Endodermal cell (in vitro differentiated cells): ENCODE data around the gene RABGGTA. TPM values are rescaled to one million over a fixed set of nuclear protein-coding genes. Genes with fewer than 3 reads are reported as not detected.

Source experiments
- total RNA-seq, 2 donors: library from RNA; stranded (reverse); fragmentation: NEBNext Ultra II Directional in 1 of 2; extraction: Animal tissue kit (Norgen Biotek cat#: 25700) in 1 of 2; gene quantifications; 2 replicates in 1 of 2; 3 replicates in 1 of 2; pipeline ENCODE4 v1.2.1, GENCODE V29; 2021

The RABGGTA gene
- total RNA-seq, 2 donors from 2014 or later: 20.2 to 20.5 TPM

Other genes starting within 250 kb of the RABGGTA start
- 1 to 10 TPM; 2.1 to 4.4 TPM for gene CARMIL3, start 219.6 kb downstream of the RABGGTA start, total RNA-seq
- gene CPNE6, start 200.0 kb downstream of the RABGGTA start, total RNA-seq: not detected
- 10 to 100 TPM; 37.7 to 42.8 TPM for gene PCK2, start 177.3 kb downstream of the RABGGTA start, total RNA-seq
- gene DCAF11, start 156.8 kb downstream of the RABGGTA start, total RNA-seq: 10 to 100 TPM; 71.1 to 72.2 TPM
- gene NRL, start 156.6 kb downstream of the RABGGTA start, total RNA-seq: 1 to 10 TPM; 1.9 TPM
- 1 to 10 TPM in 1 of 2 donors, not detected in 1; 1.1 TPM for gene FITM1, start 140.9 kb downstream of the RABGGTA start, total RNA-seq
- gene PSME1, start 135.4 kb downstream of the RABGGTA start, total RNA-seq: 100 to 1,000 TPM in 1 of 2 donors, 10 to 100 TPM in 1; 68.6 to 108 TPM
- 10 to 100 TPM; 34.0 to 39.5 TPM for gene EMC9, start 130.0 kb downstream of the RABGGTA start, total RNA-seq
- gene PSME2, start 125.0 kb downstream of the RABGGTA start, total RNA-seq: 100 to 1,000 TPM; 106 to 112 TPM
- 10 to 100 TPM; 75.5 to 82.9 TPM for gene RNF31, start 124.1 kb downstream of the RABGGTA start, total RNA-seq
- 10 to 100 TPM; 13.6 to 26.9 TPM for gene IRF9, start 110.3 kb downstream of the RABGGTA start, total RNA-seq
- 10 to 100 TPM; 60.3 to 98.3 TPM for gene REC8, start 99.5 kb downstream of the RABGGTA start, total RNA-seq
- gene IPO4, start 82.8 kb downstream of the RABGGTA start, total RNA-seq: 10 to 100 TPM; 56.3 to 67.4 TPM
- gene TM9SF1, start 76.2 kb downstream of the RABGGTA start, total RNA-seq: 10 to 100 TPM; 37.4 to 40.8 TPM
- gene TSSK4, start 65.9 kb downstream of the RABGGTA start, total RNA-seq: under 1 TPM; 0.38 to 0.51 TPM
- 10 to 100 TPM; 38.8 to 44.3 TPM for gene CHMP4A, start 58.1 kb downstream of the RABGGTA start, total RNA-seq
- gene MDP1, start 55.5 kb downstream of the RABGGTA start, total RNA-seq: 10 to 100 TPM; 21.0 to 25.0 TPM
- 100 to 1,000 TPM; 210 to 267 TPM for gene NEDD8, start 39.2 kb downstream of the RABGGTA start, total RNA-seq
- gene GMPR2, start 38.7 kb downstream of the RABGGTA start, total RNA-seq: 10 to 100 TPM; 56.1 to 63.1 TPM
- gene TINF2, start 29.0 kb downstream of the RABGGTA start, total RNA-seq: 10 to 100 TPM; 43.4 to 43.5 TPM
- 1 to 10 TPM; 1.6 to 3.4 TPM for gene TGM1, start 8.4 kb downstream of the RABGGTA start, total RNA-seq
- 10 to 100 TPM; 21.2 to 22.5 TPM for gene DHRS1, start 28.2 kb upstream of the RABGGTA start, total RNA-seq
- gene NOP9, start 28.3 kb upstream of the RABGGTA start, total RNA-seq: 10 to 100 TPM; 31.1 to 32.0 TPM
- 1 to 10 TPM in 1 of 2 donors, under 1 TPM in 1; 0.97 to 3.1 TPM for gene CIDEB, start 36.4 kb upstream of the RABGGTA start, total RNA-seq
- 1 to 10 TPM; 7.4 to 9.5 TPM for gene LTB4R2, start 38.5 kb upstream of the RABGGTA start, total RNA-seq
- 1 to 10 TPM; 6.4 to 6.6 TPM for gene LTB4R, start 39.9 kb upstream of the RABGGTA start, total RNA-seq
- not detected for gene ADCY4, start 63.5 kb upstream of the RABGGTA start, total RNA-seq
- gene RIPK3, start 68.4 kb upstream of the RABGGTA start, total RNA-seq: not detected
- gene NFATC4, start 96.6 kb upstream of the RABGGTA start, total RNA-seq: 10 to 100 TPM; 24.8 to 34.1 TPM
- 10 to 100 TPM; 19.5 to 19.7 TPM for gene NYNRIN, start 127.4 kb upstream of the RABGGTA start, total RNA-seq
- gene CBLN3, start 158.1 kb upstream of the RABGGTA start, total RNA-seq: 1 to 10 TPM; 2.1 to 2.4 TPM
- gene KHNYN, start 158.4 kb upstream of the RABGGTA start, total RNA-seq: 10 to 100 TPM; 46.2 to 46.6 TPM
- gene SDR39U1, start 171.2 kb upstream of the RABGGTA start, total RNA-seq: 10 to 100 TPM; 40.4 to 41.3 TPM
- not detected for gene CMA1, start 236.7 kb upstream of the RABGGTA start, total RNA-seq